ENCODE data around the gene B3GAT1. TPM values are rescaled to one million over a fixed set of nuclear protein-coding genes. Genes with fewer than 3 reads are reported as not detected.

B3GAT1 gene
- total and polyA plus RNA-seq, 2 of the 13 experiments (the other 11 are each of a cell fraction or from before 2014, with no cell fraction given), result not detected

DNA sequence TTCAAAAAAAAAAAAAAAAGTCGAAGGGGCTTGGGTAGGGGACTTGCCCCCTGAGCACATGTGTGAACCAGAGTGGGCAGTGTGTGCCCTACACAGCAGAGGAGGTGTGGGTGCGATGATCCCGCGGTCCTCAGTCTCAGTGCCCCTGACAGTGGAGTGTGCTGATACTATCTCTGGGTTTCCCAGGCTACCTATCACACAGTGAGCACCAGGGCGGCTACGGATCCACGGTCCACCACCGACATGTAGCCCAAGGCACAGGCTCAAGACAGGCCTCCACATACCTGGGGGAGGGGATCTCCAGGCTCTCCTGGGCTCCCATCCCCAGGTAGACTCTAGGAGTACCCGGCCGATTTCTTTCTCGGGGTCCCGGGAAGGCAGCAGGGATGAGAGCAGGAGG lies 9.1 kb downstream of the B3GAT1 start (continued):
- TF ChIP-seq, protein P1, sequence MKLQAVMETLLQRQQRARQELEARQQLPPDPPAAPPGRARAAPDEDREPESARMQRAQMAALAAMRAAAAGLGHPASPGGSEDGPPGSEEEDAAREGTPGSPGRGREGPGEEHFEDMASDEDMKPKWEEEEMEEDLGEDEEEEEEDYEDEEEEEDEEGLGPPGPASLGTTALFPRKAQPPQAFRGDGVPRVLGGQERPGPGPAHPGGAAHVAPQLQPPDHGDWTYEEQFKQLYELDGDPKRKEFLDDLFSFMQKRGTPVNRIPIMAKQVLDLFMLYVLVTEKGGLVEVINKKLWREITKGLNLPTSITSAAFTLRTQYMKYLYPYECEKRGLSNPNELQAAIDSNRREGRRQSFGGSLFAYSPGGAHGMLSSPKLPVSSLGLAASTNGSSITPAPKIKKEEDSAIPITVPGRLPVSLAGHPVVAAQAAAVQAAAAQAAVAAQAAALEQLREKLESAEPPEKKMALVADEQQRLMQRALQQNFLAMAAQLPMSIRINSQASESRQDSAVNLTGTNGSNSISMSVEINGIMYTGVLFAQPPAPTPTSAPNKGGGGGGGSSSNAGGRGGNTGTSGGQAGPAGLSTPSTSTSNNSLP (IDR thresholded peaks at IDR 0.05; ENCODE audit: low read depth, low read length), result no peak
- TF ChIP-seq, protein P2, sequence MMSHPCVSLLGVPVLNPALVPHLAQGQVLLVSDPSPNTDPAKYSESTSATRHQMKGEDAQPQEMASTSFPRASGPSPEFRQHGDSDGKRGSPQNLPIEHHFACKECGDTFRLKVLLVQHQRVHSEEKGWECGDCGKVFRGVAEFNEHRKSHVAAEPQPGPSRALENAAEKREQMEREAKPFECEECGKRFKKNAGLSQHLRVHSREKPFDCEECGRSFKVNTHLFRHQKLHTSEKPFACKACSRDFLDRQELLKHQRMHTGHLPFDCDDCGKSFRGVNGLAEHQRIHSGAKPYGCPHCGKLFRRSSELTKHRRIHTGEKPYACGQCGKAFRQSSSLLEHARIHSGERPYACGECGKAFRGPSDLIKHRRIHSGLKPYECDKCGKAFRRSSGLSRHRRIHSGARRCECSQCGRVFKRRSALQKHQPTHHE (CRISPR knock-in tag; IDR thresholded peaks at IDR 0.05; ENCODE audit: borderline replicate concordance), result no peak
- TF ChIP-seq, protein P3, sequence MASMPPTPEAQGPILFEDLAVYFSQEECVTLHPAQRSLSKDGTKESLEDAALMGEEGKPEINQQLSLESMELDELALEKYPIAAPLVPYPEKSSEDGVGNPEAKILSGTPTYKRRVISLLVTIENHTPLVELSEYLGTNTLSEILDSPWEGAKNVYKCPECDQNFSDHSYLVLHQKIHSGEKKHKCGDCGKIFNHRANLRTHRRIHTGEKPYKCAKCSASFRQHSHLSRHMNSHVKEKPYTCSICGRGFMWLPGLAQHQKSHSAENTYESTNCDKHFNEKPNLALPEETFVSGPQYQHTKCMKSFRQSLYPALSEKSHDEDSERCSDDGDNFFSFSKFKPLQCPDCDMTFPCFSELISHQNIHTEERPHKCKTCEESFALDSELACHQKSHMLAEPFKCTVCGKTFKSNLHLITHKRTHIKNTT (CRISPR knock-in tag; IDR thresholded peaks at IDR 0.05), result no peak
- TF ChIP-seq ZNF207 (IDR thresholded peaks at IDR 0.05; ENCODE audit: borderline replicate concordance), result no peak
- TF ChIP-seq ZNF678 (CRISPR knock-in tag; IDR thresholded peaks at IDR 0.05), result no peak

DNA sequence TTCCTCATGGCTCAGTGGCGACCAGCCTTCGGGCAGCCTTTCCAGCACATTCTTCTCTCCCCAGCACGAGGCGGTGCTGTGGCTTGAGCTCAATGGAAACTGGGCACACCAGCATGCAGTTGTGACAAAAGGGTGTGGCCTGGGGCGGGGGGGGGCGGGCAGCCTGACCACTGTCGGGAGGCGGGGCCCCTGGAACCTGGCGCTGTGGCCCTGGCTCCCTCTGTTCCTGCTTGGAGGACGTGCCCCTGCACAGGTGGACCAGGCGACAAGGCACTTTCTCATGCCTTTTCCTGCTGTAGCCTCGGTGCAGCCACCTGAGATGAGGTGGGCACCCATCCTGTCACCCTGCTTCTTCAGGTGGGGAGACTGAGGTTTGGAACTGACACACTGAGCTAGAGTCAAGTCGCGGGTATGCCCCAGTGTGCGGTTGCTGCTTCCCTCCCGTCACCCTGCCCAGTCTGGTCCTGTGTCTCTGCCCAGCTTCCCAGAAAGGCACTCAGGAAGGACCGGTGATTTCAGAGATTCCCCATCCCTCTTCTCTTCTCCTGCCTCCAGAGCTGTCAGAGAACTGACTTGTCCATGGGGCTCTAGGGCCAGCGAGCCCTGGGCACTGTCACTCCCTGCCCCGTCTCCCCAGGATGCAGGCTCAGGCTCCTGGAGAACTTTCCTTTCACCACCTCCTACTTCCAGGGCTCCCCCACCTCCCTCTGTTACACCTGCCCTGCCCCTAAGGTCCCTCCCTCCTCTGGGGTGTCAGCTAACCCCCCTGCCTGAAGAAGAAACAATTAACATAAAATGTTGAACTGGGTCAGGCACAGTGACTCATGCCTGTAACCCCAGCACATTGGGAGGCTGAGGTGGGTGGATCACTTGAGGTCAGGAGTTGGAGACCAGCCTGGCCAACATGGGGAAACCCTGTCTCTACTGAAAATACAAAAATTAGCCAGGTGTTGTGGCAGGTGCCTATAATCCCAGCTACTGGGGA lies 9.9 kb downstream of the B3GAT1 start:
- H3K4me2 ChIP-seq (ENCODE audit: low read depth, low read length), result no peak overlapping the region
- in situ Hi-C loops (cut with HindIII; ENCODE audit: extremely low pct_ligation_motif_present, low pct_unique_long_range_greater_than_20kb), result no loop called here
- ATAC-seq, result no peak
- H3K4me3 ChIP-seq (replicated peaks in 1 of 3; ENCODE audit: insufficient read depth in 1 of 3, low read depth in 2 of 3, low read length in 3 of 3), result no peak overlapping the region
- peaks cover 5 to 62% of the 10 kb centered on the region in 2 experiments; a peak in 4 of 5 replicates for H3K27me3 ChIP-seq (ENCODE audit: control insufficient read depth in 1 of 2, insufficient read depth in 2 of 2, low read length in 2 of 2)
- H4K20me1 ChIP-seq (ENCODE audit: insufficient read depth, low read length), result no peaks in the 10 kb centered on the region
- no peaks in the 10 kb centered on the region for H3K79me2 ChIP-seq (ENCODE audit: insufficient read depth, low read length)
- no peak overlapping the region for H2AFZ ChIP-seq (ENCODE audit: low read length)
- no peak for FAIRE-seq
- POLR2A ChIA-PET, result no interaction called here
- no peaks in the 10 kb centered on the region for H3K36me3 ChIP-seq (replicated peaks in 1 of 2; ENCODE audit: control insufficient read depth in 1 of 2, insufficient read depth in 2 of 2, low read length in 2 of 2)
- BruUV-seq (replicated peaks), result no TSS peak
- intact Hi-C loops (cut with micrococcal nuclease; ENCODE audit: unreplicated experiment), result no loop called here
- no peak overlapping the region for H3K9ac ChIP-seq (ENCODE audit: insufficient read depth, low read depth, low read length)
- DNase-seq (ENCODE audit: low spot score), result no peak
- CTCF ChIA-PET (ENCODE audit: low intra/inter-chr PET ratio, low total read pairs), result no interaction called here
- no peaks in the 10 kb centered on the region for H3K4me1 ChIP-seq (ENCODE audit: insufficient read depth, low read length)
- H3K27ac ChIP-seq (ENCODE audit: extremely low read length, insufficient read depth, low read length), result no peak overlapping the region
- WGBS (ENCODE audit: low lambda C conversion rate), result 22% methylated on average over 8 of the region's 19 CpGs
- no peaks in the 10 kb centered on the region for H3K9me3 ChIP-seq (ENCODE audit: low read length)
- no peak for TF ChIP-seq KAT7 (CRISPR knock-in tag; IDR thresholded peaks at IDR 0.05; ENCODE audit: borderline replicate concordance)
- TF ChIP-seq FOXM1 (CRISPR knock-in tag; IDR thresholded peaks at IDR 0.05), result no peak
- TF ChIP-seq, protein P4, sequence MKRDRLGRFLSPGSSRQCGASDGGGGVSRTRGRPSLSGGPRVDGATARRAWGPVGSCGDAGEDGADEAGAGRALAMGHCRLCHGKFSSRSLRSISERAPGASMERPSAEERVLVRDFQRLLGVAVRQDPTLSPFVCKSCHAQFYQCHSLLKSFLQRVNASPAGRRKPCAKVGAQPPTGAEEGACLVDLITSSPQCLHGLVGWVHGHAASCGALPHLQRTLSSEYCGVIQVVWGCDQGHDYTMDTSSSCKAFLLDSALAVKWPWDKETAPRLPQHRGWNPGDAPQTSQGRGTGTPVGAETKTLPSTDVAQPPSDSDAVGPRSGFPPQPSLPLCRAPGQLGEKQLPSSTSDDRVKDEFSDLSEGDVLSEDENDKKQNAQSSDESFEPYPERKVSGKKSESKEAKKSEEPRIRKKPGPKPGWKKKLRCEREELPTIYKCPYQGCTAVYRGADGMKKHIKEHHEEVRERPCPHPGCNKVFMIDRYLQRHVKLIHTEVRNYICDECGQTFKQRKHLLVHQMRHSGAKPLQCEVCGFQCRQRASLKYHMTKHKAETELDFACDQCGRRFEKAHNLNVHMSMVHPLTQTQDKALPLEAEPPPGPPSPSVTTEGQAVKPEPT (CRISPR knock-in tag; IDR thresholded peaks at IDR 0.05; ENCODE audit: low read depth), result no peak
- TF ChIP-seq FOXK1 (CRISPR knock-in tag; IDR thresholded peaks at IDR 0.05; ENCODE audit: borderline replicate concordance, low read depth), result no peak
- no peak for TF ChIP-seq ZNF496 (CRISPR knock-in tag; IDR thresholded peaks at IDR 0.05; ENCODE audit: insufficient replicate concordance)
- TF ChIP-seq ZFYVE20 (CRISPR knock-in tag; IDR thresholded peaks at IDR 0.05; ENCODE audit: borderline replicate concordance, low read depth), result no peak
- TF ChIP-seq, protein P5, sequence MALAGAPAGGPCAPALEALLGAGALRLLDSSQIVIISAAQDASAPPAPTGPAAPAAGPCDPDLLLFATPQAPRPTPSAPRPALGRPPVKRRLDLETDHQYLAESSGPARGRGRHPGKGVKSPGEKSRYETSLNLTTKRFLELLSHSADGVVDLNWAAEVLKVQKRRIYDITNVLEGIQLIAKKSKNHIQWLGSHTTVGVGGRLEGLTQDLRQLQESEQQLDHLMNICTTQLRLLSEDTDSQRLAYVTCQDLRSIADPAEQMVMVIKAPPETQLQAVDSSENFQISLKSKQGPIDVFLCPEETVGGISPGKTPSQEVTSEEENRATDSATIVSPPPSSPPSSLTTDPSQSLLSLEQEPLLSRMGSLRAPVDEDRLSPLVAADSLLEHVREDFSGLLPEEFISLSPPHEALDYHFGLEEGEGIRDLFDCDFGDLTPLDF (CRISPR knock-in tag; IDR thresholded peaks at IDR 0.05), result no peak
